ENCODE results near the gene LIN37.
"Not testable (repeated sequence)": the region's sequence is repeated elsewhere in the genome, so short reads cannot be mapped to it uniquely, and the experiment has no call there.

LIN37 gene

GRCh38 chr19:35792888-35793287 lies 44.5 kb downstream of the LIN37 start:
- no peak for DNase-seq

GRCh38 chr19:35793381-35794165 lies 45.2 kb downstream of the LIN37 start:
- DNase-seq: no peak

GRCh38 chr19:35795564-35795963 lies 47.2 kb downstream of the LIN37 start:
- DNase-seq: not testable (repeated sequence)

GRCh38 chr19:35796645-35797542 lies 48.5 kb downstream of the LIN37 start:
- no peak for DNase-seq

- DNase-seq: no peak
Measured at GRCh38 chr19:35797663-35798062, 49.3 kb downstream of the LIN37 start.

- no peak for DNase-seq
Measured at GRCh38 chr19:35801828-35802227, 53.5 kb downstream of the LIN37 start.

Data from RPMI8226 (cell line).